Kasumi-1 (cell line): ENCODE results near the gene TTC19.

ENCODE experiments used
- DNase-seq, 2 experiments: peaks; one replicate each; lab custom pipeline; 2025; lab: John Stamatoyannopoulos, UW

Gene TTC19, protein sequence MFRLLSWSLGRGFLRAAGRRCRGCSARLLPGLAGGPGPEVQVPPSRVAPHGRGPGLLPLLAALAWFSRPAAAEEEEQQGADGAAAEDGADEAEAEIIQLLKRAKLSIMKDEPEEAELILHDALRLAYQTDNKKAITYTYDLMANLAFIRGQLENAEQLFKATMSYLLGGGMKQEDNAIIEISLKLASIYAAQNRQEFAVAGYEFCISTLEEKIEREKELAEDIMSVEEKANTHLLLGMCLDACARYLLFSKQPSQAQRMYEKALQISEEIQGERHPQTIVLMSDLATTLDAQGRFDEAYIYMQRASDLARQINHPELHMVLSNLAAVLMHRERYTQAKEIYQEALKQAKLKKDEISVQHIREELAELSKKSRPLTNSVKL

DNA sequence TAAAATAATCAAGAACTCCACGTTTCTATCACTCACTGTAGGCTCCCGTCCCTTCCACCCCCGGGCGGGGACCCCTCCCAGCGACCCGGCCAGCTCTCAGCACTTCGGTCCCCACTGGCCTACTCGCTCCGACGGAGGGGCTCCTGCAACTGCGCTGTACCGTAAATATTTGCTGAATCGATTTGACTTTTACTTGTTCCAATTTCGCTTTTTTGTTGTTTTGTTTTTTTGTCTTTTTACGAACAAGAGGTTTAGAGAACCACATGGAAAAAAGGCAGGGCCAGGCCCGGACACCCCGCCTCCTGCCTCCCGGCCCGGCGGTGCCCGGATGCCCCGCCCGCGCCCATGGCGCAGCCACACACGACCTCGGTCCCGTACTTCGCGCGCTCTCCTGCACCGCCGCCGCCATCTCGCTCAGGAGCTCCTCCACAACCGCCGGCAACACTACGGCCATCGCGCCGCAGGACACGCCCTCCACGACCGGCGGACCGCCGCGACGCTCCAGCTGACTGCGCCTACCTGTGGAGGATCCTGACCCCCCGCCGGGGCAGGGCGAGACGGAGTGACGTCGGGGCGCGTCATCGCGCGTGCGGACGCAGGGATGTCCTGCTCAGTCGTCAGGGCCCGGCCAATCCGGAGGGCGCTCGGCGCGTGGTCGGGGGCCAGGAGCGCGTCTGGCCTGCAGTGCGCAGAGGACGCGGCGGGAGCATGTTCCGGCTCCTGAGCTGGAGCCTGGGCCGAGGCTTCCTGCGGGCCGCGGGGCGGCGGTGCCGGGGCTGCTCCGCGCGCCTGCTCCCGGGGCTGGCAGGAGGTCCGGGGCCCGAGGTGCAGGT lies at the start of gene TTC19, which contains the start of gene ZSWIM7:
TTC19 (plus strand) TSS at position 684 of the 833 bp plus-strand sequence; CDS start at position 709, 25 bp downstream.
ZSWIM7 (minus strand) TSS at position 564 of the 833 bp plus-strand sequence; CDS start at position 454, 110 bp downstream.
- DNase-seq: peak; percentile 61 to 69

DNA sequence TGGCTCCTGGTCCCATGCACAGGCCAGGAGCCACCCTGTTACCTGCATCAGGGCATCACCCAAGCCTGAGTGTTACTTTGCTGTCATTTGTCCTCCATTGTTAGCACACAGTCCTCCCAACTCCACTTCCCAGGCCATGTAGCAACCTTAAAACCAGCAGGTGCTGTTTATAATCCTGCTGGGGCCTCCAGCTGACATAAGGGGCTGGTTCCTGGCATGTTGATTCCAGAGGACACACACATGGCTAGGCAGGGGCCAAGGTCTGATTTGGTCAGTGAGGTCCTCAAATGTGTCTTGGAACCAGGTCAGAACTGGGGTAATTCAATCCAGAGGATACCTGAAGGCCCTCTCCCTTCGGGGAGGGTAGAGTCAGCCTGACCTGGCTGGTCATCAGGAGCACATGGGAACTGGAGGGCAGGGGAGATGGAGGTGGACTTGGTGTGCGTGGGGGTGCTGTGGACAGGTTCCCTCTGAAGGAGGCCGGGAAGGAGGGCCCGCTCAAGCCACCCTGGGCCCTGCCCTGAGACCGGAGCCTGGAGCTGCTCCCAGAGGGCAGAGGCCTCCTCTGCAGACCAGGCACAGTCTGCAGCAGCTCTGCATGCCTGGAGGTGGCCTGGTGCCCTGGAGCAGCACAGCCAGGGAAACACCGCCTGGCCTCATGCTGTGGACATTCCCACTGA lies 48.1 kb upstream of the TTC19 start:
- DNase-seq: no peak

DNA sequence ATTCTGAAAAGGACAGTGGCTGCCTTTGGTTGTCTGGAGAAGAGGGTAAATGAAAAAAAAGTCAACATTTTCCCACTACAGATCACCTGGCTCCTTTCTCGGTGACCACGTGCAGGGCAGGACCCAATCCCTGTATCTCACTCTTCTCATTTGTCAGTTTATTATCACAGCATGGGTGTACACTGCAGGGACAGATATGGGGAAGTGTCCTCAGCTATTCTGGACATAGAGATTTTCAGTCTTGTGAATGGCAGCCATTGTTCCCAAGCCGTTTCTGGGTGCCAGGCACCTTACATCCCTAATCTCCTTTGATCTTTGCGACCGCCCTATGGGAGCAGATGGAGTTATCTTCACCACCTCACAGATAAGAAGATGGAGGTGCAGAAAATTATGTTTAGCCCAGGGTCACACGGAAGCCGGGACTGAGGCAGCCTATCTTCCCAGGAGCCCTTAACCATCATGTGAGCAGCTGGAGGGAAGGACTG lies 47.5 kb upstream of the TTC19 start:
- no peak for DNase-seq

DNA sequence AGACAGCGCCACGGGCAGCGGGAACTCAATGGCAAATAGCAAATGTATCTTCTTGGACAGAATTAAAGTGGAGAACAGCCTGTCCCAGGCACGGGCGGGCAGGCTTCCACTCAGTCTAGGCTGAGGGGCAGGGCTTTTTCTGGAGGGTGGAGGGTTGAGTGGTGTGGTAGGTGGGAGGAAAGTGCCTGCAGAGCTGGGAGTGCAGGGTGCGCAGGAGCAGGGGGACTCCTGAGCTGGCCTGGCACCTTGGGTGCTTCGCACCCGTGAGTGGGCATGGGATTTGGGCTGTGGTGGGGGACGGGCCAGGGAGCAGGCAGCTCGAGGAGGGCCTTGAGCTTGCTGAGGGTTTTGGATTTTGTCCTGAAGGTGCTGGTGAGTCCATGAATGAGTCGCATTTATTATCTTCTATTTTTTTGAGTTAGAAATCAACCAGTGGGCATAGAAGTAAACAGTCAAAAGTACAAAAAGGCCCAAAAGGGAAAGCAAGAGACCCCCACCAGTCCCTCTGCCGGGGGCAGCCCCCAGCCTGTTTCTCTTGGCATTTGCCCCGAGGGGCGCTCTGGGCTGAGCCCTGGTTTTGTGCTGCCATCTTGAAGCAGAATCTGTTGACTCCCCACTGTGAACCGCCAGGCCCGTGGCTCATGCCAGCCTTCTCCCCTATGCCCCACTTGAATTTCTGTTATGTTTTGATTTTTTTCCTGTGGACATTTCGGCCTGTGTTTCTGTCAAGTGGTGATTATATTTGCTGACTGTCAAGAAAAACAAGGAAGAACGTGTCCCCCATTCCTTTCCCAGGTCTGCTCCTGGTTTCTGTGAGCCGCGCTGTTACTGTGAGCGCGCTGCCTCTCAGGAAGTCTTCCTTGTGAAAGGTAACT lies 46.5 kb upstream of the TTC19 start:
- DNase-seq: no peak

DNA sequence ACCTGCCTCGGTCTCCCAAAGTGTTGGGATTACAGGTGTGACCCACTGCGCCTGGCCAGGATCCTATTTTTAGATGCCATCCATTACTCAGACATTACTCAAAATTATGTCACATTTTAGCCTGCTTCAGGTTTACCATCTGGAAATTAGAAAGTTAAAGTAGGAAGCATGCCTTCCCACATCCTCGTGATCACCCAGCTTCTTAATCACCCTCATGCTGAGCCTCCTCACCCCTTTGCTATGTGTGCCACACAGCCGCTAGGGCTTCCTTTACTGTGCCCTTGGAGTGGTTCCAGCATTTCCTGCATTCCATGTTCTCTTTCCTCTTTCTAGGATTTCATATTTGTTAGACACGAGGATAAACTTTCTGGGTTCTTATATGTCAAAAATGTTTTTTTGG lies 45.4 kb upstream of the TTC19 start:
- peak; percentile 4 to 9 for DNase-seq

DNA sequence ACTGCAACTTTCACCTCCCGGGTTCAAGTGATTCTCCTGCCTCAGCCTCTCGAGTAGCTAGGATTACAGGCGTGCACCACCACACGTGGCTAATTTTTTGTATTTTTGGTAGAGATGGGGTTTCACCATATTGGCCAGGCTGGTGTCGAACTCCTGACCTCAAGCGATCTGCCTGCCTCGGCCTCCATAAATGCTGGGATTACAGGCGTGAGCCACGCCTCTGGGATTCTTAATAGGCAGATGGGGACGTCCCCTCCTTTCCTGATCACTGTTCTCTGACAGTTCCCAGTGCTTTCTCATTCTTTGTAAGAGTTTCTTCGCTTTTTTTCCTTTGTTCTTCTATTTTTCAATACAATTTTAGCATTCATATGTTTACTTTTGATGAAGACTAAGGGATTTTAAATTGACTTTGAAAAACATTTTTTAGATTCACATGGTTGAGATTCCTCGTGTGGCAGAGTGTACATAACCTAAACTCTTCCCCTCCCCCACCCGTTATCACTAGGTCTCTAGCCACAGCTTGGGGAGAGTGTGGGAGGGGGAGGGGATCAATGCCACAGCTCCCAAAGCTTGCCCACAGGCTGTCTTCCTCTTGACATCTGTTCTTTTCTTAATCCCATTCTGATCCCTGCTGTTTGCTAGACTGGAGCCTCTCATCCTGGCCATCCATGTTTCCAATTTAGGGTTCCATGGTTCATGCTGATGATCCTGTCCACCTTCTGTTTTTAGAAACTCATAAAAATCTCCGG lies 43.7 kb upstream of the TTC19 start:
- DNase-seq: no peak

DNA sequence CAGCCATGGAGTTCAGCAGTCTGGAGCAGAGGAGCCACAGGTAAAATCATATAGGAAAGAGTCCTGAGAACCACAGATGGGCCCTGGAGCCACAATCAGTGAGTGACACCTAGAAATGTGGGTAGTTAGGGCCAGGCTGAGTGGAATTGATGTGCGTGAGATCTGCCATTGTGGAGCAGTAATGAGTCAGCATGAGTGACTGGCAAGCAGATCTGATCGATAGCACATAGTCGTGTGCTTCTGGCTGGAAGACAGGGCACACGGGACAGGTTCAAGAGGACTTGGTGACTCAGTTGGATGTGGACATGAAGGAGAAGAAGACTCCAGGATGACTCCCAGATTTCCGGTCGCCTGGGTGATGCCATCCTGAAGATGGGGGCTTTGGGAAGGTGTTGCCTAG lies 42.4 kb upstream of the TTC19 start:
- no peak for DNase-seq

DNA sequence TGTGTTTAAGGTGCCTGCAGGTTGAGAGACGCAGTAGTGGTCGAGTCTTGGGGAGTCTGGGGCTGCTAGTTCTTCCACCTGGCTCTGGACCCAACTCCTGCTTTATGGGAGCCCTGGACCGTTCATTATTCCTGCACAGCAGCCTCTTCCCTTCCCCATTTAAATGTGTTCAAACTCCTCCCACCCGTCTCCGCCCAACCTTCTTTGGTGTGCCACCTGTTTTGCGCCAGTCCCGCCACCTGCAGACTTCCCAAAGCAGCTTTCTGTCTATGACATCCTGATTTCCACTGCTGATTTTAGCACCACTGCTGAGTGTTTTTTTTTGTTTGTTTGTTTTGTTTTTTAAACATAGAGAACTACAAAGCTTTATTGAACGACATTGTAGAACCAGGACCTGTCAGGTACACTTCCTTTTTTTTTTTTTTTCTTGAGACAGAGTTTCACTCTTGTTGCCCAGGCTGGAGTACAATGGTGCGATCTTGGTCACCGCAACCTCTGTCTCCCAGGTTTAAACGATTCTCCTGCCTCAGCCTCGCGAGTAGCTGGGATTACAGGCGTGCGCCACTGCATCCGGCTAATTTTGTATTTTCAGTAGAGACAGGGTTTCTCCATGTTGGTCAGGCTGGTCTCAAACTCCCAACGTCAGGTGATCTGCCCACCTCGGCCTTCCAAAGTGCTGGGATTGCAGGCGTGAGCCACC lies 41.9 kb upstream of the TTC19 start:
- DNase-seq: no peak

DNA sequence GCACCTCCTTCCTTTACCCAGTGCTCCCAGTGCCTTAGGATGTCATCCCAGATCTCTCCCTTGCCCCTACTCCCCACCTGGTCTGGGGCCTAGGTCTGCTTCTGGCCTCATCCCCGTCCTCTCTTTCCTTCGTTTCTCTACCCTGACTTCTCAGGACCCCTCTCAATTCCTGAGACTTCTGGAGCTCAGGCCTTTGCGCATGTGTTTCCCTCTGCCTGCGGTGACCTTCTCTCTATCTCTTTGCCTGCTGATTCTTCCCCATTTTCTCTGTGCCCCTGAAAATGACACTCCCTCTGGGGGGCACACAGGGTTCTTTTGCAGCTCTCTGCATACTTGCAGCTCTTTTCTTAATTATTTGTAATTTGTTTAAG lies 41.2 kb upstream of the TTC19 start:
- no peak for DNase-seq

DNA sequence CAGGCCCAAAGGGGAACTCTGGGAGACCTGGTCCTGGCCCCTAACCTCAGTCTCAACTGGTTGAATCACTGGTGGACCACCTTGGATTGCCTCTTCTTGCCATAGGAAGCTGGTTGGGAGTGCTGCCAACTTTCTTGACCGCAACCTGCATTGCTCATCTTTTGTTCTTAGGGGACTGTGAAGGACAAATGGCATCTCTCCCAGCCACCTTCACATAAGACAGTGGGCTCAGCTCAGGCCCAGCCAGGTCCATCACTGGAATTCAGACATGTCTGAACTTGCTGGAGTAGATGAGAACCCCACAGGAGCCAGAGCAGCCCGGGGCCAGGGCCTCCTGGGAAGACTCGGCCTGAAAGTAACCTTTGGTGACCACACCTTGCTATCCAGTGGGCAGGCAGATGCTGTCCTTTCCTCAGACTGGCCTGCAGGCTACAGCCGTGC lies 35.9 kb upstream of the TTC19 start:
- DNase-seq: no peak

DNA sequence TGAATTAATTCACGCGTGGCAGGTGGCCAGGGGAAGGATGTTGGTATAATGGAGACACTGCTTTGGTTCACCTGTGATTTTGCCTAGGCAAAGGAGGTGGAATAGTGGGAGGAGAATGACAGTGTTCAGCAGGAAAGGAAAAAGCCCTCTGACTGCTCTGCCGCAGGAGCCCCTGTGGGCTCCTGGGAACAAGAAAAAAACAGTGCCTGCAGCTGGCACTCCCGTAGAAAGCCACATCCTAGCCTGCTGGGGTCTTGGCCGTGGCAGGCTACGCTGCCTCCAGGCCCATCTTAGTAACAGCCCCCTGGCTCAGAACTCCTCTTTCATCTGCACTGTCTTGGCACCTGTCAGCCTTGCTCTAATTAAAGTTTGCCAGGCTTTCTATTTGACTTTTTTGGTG lies 34.1 kb upstream of the TTC19 start:
- no peak for DNase-seq

DNA sequence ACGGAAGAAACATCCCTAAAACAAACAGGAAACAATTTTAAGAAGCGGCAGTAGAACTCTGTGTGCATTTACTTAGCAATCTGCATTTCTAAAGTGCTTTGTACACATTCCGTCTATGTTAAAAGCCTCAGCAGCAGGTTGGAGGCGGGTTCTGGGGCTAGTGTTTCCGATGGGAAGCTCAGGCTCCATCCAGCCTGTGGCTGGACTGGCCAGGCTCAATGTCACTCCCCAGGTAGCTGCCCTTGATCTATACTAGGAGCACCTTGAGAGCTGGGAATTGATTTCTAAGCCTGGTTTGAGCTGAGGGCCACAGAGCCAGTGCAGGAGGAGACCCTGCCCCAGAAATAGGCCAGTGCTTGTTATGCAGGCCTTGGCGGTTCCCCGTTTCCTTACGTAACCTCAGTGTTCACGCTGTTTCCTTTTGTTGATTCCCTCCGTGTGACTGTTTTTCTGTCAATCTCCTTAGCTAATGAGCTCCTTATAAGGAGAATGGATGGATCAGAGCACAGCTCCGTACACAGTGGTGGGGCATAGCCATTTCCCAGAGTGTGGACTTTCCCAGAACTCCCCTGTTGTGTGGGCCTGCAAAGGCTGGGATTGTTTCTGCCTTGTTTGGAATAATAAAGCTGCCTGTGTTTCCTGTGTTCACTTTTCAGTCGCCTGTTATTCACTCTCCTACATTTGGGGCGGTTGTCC lies 33.3 kb upstream of the TTC19 start:
- no peak for DNase-seq

DNA sequence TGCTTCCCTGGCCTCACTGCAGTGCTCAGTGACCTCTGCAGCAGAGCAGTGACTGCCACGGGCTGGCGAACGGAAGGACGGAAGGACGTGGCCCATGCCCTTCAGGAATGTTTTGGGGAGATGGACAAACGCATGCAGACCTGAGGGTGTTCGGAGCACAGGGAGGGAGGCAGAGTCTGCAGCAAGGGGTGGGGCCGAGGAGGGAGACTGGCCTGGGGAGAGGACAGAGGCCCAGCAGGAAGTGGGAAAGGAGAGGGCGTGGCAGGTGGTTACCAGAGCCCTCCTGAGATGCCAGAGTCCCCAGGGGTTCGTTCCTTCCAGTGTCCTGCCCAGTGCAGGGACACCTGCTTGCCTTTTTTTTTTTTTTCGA lies 32.8 kb upstream of the TTC19 start:
- DNase-seq: no peak

DNA sequence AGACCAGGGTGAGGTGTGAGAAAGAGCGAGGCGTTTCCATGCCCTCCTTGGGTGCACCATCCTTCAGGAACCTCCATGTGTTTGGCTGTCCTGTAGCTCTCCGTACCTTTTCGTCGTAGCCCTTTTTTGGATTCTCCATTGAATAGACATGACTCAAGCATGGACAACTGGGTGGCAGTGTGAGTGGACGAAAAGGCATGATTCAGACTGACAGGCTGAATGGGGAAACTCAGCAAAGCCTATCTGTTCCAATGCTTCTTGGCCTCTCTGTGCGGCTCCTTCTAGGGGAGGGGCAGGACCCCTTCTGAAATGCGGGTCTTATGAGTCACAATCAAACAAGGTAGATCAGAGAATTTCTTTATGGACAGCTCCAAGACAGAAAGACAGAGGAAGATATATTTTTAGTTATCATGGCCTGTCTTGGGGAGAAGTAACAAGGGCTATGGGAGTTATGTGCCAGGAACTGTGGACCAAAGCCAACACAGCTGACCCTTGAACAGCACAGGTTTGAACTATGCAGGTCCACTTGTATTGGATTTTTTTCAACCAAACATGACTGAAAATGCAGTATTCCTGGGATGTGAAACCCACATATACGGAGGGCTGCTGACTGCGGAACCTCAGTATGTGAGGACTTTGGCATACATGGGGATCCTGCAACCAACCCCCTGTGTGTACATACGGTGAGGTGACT lies 31.8 kb upstream of the TTC19 start:
- no peak for DNase-seq

DNA sequence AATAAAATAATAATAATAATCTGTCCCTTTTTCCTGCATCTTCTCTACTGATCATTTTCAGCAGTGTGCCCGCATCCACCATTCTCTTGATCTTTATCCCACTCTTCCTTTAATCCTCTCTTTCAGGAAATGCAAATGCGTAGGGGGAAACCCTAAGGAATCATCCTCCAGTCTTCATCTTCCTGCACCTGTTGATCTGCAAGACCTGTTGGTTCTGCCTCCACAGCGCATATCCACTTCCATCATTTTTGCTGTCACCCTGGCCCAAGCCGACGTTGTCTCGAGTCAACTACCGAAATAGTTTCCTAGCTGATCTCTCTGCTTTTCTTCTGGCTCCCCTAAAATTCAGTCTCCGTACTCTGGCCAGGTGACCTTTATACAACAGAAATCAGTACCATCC lies 30.2 kb upstream of the TTC19 start:
- no peak for DNase-seq

DNA sequence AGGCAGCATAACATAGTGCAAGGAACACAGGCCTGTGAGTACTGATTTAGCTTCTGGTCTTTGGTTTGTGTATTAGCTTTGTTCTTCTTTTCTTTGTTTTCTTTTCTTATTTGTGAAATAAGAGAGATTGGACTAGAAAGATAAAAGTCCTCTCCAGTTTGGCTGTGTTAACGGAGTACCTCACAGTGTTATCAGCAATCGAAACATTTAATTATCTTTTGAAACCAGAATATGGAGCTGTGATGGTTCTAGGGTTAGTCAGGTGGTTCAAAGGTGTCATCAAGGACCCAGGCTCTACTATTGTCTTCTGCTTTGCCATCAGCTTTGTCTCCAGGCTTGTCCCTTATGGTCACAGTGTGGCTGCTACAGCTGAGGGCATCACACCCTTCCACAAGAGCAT lies 29.1 kb upstream of the TTC19 start:
- no peak for DNase-seq

DNA sequence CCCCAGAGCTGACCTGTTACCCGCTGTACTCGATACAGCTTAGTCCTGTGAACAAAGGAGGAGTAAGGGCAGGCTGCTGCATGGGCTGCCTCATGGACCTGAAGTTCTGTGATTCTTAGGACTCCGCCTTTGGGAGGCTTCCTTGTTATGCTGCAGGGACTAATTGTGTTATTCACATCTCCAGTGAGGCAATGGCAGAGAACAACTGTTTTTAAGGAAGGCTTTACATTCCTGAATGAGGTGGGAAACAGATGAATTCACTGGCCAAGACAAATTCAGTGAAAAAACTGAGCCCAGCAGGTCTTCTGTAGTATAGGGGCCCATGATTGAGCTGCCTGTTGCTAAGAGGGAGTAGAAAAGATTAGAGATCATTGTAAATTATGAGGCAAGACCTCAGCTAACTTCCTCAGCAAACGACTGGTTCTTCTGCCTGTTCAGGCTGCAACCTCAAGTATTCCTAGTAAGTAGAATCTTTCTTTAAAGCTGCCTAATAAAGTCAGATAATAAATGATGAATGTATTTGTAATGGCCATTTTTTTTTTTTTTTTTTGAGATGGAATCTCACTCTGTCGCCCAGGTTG lies 28.4 kb upstream of the TTC19 start:
- no peak for DNase-seq

DNA sequence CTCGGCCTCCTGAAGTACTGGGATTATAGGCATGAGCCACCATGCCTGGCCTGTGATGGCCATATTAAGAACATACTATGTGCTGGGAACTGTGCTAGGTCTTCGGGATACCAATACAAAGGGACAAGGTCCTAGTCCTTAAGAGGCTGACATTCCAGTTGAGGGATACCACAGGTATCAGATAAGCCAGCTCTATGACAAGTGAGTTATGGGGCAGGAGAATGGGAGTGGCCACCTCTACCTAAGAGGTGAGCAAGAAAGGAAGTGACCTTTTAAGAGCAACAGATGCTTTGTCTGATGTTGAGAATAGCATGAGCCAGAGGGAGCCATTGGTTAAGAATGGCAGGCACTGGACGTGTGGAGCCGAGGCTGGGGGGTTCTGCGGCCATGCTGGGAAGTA lies 27.7 kb upstream of the TTC19 start:
- DNase-seq: no peak
